Duodenal mucosa (tissue), 2 donors: ENCODE measurements around the gene RHCE.
"Not testable (repeated sequence)": the region's sequence is repeated elsewhere in the genome, so short reads cannot be mapped to it uniquely, and the experiment has no call there.

Source experiments
- H3K27ac ChIP-seq: one replicate; pipeline ENCODE4 v1.7.0; 2013; ENCODE audit warnings: low read depth, low read length
- H3K27me3 ChIP-seq, 2 donors: one replicate each; pipeline ENCODE4 v1.7.0; 2013; ENCODE audit warnings: low read length in 2 of 2, control low read depth in 1 of 2; ENCODE audit not compliant: insufficient read depth in 2 of 2, control insufficient read depth in 1 of 2
- H3K36me3 ChIP-seq, 2 donors: one replicate each; pipeline ENCODE4 v1.7.0; 2013; ENCODE audit warnings: low read length in 2 of 2, control low read depth in 1 of 2; ENCODE audit not compliant: insufficient read depth in 2 of 2, control insufficient read depth in 1 of 2
- H3K4me1 ChIP-seq, 2 donors: one replicate each; pipeline ENCODE4 v1.7.0; 2013; ENCODE audit warnings: low read length in 2 of 2, control low read depth in 1 of 2; ENCODE audit not compliant: insufficient read depth in 2 of 2, control insufficient read depth in 1 of 2
- H3K4me3 ChIP-seq, 2 donors: one replicate each; pipeline ENCODE4 v1.7.0; 2013; ENCODE audit warnings: low read length in 2 of 2, low read depth in 1 of 2
- H3K9ac ChIP-seq, 2 donors: one replicate each; pipeline ENCODE4 v1.7.0; 2013; ENCODE audit warnings: low read length in 2 of 2, low read depth in 1 of 2
- H3K9me3 ChIP-seq, 2 donors: one replicate each; pipeline ENCODE4 v1.7.0; 2013; ENCODE audit warnings: low read length in 2 of 2, control low read depth in 1 of 2; ENCODE audit not compliant: control insufficient read depth in 1 of 2

Gene RHCE

DNA sequence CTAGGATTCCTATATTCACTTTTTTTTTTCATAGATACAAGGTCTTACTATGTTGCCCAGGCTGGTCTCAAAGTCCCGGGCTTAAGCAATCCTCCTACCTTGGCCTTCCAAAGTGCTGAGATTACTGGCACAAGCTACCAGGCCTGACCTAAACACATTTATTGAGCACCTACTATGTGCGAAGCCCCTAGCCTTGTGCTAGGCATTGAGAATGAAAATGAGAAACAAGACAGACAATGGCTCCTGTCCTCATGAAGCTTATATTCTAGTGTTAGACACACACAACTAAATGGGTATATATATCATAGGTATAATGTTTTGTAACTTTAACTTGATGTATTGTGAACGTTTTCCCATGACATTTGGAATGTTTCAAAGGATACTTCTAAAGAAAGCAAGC is 71.0 kb downstream of the RHCE start:
- Histone ChIP-seq H3K36me3 (peaks cover 10 to 40% of the 10 kb centered on the region in 2 donors), H3K4me1 (no peaks in the 10 kb centered on the region), H3K9me3 (no peaks in the 10 kb centered on the region)

DNA sequence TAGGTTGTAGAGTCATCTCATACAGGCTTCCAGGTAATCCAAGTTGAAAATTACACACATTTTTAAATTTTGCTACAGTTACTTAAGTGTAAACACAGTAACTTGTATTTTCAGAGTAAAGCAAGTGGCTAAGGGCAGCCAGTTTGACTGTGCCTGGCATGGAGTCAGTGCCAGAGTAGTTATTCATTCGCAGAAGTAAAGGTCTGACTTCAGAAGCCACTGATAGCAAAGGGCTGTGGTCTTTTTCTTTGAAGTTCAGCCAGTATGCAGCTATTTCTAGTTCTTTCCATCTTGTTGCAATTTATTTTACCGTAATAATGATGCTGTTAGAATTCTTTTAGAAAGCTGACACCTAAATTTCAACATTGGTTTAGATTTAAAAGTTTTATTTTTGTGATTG is 73.1 kb downstream of the RHCE start:
- Histone ChIP-seq H3K9ac (no peak overlapping the region), H3K27ac (no peak overlapping the region), H3K4me1 (no peaks in the 10 kb centered on the region), H3K27me3 (no peaks in the 10 kb centered on the region), H3K9me3 (no peaks in the 10 kb centered on the region), H3K4me3 (no peak overlapping the region), H3K36me3 (peaks cover 8 to 29% of the 10 kb centered on the region in 2 donors)

More for the DNA sequence above, 71.0 kb downstream of the RHCE start:
- Histone ChIP-seq H3K27ac (no peak overlapping the region), H3K4me3 (no peak overlapping the region), H3K9ac (no peak overlapping the region), H3K27me3 (no peaks in the 10 kb centered on the region)

DNA sequence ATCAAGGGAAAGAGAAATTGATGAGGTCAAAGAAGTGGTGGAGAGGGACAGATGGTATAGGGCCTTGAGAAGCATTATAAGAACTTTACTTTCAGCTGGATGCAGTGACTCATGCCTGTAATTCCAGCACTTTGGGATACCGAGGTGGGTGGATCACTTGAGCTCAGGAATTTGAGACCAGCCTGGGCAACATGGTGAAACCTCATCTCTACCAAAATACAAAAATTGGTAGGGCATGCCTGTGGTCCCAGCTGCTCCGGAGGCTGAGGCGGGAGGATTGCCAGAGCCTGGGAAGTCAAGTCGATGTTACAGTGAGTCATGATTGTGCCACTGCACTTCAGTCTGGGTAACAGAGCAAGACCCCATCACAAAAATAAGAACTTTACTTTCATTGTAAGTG is 76.8 kb downstream of the RHCE start:
- Histone ChIP-seq H3K27me3 (no peaks in the 10 kb centered on the region), H3K4me3 (no peak overlapping the region), H3K4me1 (peaks cover 5 to 18% of the 10 kb centered on the region in 2 donors), H3K36me3 (peaks cover 3 to 13% of the 10 kb centered on the region in 2 donors), H3K9ac (no peak overlapping the region), H3K27ac (no peak overlapping the region), H3K9me3 (no peaks in the 10 kb centered on the region)

DNA sequence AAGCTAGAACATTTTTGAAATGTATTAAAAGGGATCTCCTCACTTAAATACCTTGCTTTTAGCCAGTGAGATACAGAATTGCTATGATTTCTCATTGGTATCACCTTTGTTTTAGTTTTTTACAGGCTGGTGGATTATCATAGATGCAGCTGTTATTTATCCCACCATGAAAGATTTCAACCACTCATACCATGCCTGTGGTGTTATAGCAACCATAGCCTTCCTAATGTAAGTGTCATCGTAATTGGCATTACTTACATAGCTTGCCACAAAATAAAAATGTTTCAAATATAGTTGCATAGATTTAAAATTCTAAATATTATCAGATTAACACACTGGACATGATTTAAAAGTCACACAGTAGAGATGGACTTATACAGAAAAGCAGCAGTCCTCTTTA is 77.8 kb downstream of the RHCE start:
- Histone ChIP-seq H3K9me3 (no peaks in the 10 kb centered on the region), H3K36me3 (peaks cover 0 to 9% of the 10 kb centered on the region in 2 donors), H3K4me1 (peaks cover 5 to 18% of the 10 kb centered on the region in 2 donors), H3K27me3 (no peaks in the 10 kb centered on the region), H3K9ac (no peak overlapping the region), H3K27ac (no peak overlapping the region), H3K4me3 (no peak overlapping the region)

DNA sequence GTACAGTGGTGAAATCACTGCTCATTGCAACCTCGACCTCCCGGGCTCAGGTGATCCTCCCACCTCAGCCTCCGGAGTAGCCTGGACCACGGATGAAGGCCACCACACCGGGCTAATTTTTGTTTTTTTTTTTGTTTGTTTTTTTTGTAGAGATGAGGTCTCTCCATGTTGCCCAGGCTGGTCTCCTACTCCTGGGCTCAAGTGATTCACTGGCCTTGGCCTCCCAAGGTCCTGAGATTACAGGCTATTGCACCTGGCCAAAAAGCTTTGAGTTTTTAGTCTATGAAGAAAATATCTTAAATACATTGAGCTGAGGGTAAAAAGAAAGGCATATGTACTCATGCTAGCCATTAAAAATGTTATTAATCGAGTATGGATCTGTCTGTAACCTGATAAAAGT is 78.9 kb downstream of the RHCE start:
- Histone ChIP-seq H3K9me3 (no peaks in the 10 kb centered on the region), H3K27ac (no peak overlapping the region), H3K27me3 (no peaks in the 10 kb centered on the region), H3K4me1 (peaks cover 5 to 18% of the 10 kb centered on the region in 2 donors), H3K9ac (no peak overlapping the region), H3K36me3 (peaks cover 0 to 9% of the 10 kb centered on the region in 2 donors), H3K4me3 (no peak overlapping the region)

DNA sequence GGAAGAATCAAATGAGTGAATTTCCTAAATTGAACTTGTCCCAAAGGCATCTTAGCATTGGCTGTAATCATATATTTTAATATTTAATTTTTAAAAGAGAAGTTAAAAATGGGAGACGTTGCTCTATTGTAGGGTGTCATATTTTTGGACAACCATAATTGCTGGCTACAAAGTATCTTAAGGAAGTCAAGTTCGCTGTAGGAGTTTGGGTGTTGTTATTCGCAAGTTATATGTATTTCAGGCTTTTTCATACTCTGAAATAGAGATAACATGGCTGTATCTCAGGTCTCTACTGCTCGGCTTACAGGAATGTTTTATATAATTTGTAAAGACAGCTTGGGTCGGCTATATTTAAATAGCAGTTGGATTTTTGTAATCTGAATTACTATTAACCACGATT is 81.6 kb downstream of the RHCE start:
- Histone ChIP-seq H3K9me3 (no peaks in the 10 kb centered on the region), H3K9ac (peak overlapping the region; percentile 89 to 94), H3K27ac (no peak overlapping the region), H3K4me1 (peaks cover 5 to 18% of the 10 kb centered on the region in 2 donors), H3K4me3 (peak overlapping the region; percentile 92 to 93), H3K27me3 (no peaks in the 10 kb centered on the region), H3K36me3 (peaks cover 0 to 4% of the 10 kb centered on the region in 2 donors)

DNA sequence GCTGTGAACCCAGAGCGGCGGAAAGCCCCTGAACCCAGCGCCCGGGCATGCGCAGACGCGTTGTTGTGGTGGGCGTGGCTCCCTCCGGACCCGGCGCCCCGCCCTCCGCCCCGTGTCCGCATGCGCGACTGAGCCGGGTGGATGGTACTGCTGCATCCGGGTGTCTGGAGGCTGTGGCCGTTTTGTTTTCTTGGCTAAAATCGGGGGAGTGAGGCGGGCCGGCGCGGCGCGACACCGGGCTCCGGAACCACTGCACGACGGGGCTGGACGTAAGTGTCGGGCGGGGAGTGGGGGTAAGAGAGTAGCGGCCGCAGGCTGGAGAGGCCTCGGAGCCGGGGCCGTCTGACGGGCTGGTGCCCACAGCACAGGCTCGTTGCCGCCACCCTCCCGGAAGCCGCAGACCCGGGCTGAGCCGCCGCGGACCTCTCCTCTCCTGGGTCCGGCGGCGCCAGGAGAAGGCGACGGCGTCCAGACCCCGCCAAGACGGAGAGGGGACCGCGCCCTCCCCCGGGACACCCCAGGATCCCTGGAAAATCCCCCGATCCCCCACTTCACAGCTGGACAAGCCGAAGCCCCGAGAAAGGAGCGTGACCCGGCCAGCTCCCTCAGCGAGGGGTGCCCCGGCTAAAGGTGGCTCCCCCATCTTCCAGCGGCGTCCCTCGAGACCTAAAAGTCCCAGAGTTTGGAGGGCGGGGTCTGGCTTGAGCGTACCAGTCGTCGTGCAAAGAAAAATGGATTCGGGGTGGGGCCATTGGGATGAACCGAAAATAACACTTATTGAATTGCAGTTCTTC is 82.2 kb downstream of the RHCE start, which contains the start of gene TMEM50A:
Gene TMEM50A (plus strand): TSS at position 147 of the 794 bp plus-strand sequence. CDS start 2,153 bp downstream, outside the sequence.
- peaks cover 5 to 18% of the 10 kb centered on the region in 2 donors for H3K4me1 ChIP-seq
- no peaks in the 10 kb centered on the region for H3K9me3 ChIP-seq
- H3K36me3 ChIP-seq, result no peaks in the 10 kb centered on the region
- peak within 1 kb of the TSS; percentile 96 for H3K27ac ChIP-seq
- H3K9ac ChIP-seq, result peak within 1 kb of the TSS; percentile 89 to 94
- H3K4me3 ChIP-seq, result peak within 1 kb of the TSS; percentile 92 to 93
- no peaks in the 10 kb centered on the region for H3K27me3 ChIP-seq

DNA sequence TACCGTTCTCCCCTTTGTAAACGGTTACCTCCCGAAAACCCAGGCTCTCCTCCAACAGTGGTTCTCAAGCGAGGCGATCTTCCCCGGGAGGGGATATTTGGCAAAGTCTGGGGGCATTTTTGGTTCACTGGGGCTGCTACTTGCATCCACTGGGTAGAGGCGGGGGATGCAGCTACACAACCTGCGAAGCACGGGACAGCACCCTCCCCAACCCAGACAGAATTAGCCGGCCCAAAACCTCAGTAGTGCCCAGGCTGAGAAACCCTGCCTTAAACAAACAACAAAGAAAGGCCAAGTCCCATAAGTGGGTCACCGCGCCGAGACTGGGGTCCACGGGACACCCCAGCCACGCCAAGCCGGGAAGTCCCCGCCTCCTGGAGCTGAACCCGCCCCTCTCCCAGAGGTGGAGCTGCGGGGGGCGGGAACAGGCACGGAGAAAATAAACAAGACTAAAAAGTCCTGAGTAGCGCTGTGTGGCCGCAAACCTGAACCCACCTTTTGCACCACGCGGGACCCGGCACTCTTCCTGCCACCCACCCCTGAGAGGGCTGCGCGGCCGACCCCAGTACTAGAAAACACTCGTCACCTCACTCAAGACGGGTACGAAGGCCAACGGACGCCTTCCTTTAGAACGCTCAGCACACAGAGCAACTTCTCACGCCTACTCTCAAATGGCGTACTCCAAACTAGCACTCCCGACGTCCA is 83.0 kb downstream of the RHCE start:
- H3K9me3 ChIP-seq, H3K27me3 ChIP-seq, H3K36me3 ChIP-seq: not testable (repeated sequence)
- peak overlapping the region; percentile 92 to 93 for H3K4me3 ChIP-seq
- H3K27ac ChIP-seq, result peak overlapping the region; percentile 84
- peaks cover 5 to 18% of the 10 kb centered on the region in 2 donors for H3K4me1 ChIP-seq
- peak overlapping the region in 1 of 2 donors; percentile 94 for H3K9ac ChIP-seq

DNA sequence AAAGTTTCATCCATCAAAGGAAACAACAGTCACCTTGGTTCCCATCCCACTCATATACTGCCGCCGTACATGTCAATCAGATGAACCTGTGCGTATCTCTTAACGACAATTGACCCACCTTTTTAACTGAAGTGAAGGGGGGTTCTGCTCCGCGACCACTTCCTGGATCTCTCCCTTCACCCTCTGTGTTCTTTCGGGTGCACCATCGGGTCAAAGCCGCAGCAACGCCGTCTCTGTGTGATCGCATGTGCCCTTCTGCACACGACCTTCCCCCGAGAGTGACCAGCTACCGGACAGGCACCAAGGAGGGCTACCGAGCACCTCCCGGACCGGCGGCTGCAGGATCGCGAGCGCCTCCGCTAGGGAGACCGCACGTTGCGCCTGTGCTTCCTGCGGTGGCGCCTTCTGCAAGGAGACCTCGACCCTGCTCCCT is 83.7 kb downstream of the RHCE start:
- peak overlapping the region; percentile 55 to 59 for H3K9ac ChIP-seq
- not testable (repeated sequence) for H3K9me3 ChIP-seq, H3K36me3 ChIP-seq, H3K27me3 ChIP-seq, H3K27ac ChIP-seq
- H3K4me3 ChIP-seq, result peak overlapping the region; percentile 81 to 86
- H3K4me1 ChIP-seq, result peaks cover 5 to 18% of the 10 kb centered on the region in 2 donors

DNA sequence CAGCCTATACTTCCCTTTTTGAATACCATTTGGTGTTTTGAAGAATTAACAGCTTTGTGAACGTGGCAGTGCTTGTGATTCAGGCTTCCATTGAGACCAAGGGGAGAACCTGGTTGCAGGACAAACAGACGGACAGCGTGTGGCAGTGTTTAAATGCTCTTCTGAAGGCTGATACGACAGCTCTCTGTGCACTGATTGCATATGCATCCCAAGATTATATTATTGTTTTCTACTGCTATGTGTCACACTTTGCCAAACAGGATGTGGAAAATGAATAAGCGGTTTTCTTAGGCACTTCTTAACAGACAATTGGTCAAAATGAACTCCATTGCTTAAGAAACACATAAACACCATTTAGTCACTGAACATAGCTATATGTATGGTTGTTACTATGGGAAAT is 90.7 kb downstream of the RHCE start:
- not testable (repeated sequence) for H3K4me3 ChIP-seq, H3K27ac ChIP-seq, H3K4me1 ChIP-seq, H3K36me3 ChIP-seq, H3K9ac ChIP-seq, H3K9me3 ChIP-seq, H3K27me3 ChIP-seq
